A673 (cell line): ENCODE data around the gene SHC1. TPM values are rescaled to one million over a fixed set of nuclear protein-coding genes. Genes with fewer than 3 reads are reported as not detected.

Experiments used
- BruUV-seq: library from RNA; stranded (reverse); fragments of 400-500 nt; replicated peaks from 2 replicates; lab custom pipeline; 2021; lab: Mats Ljungman, UMichigan
- CTCF ChIA-PET: fragments of 300-600 bp; sonication (Branson Sonifier 250); formaldehyde crosslinking; loops from one replicate; lab custom pipeline; 2022; ENCODE audit warnings: antibody characterized with exemption; lab: Charles Lee
- POLR2A ChIA-PET: fragments of 300-600 bp; sonication (Branson Sonifier 250); formaldehyde crosslinking; loops from one replicate; lab custom pipeline; 2022; ENCODE audit warnings: antibody characterized with exemption; ENCODE audit not compliant: low non-redundant PET; lab: Charles Lee
- DNase-seq: peaks from one replicate; pipeline ENCODE4 v3.0.0-alpha.2; 2015; ENCODE audit warnings: low spot score
- H3K27ac ChIP-seq: fragments of 200-600 bp; sonication (generic); 2 replicates; pipeline ENCODE4 v1.5.1; 2016; ENCODE audit warnings: mixed run types, low read depth, mild to moderate bottlenecking, mixed read lengths, antibody characterized with exemption, low read length; ENCODE audit not compliant: poor library complexity, severe bottlenecking
- H3K27me3 ChIP-seq: fragments of 200-600 bp; sonication (generic); replicated peaks from 2 replicates; pipeline ENCODE4 v1.6.1; 2017; ENCODE audit warnings: mixed run types, low read depth, mild to moderate bottlenecking, mixed read lengths, antibody characterized with exemption, low read length; ENCODE audit not compliant: insufficient read depth, poor library complexity
- H3K36me3 ChIP-seq: fragments of 200-600 bp; sonication (generic); 2 replicates; pipeline ENCODE4 v1.6.1; 2016; ENCODE audit warnings: mixed run types, mild to moderate bottlenecking, mixed read lengths, antibody characterized with exemption, low read length; ENCODE audit not compliant: insufficient read depth, poor library complexity, severe bottlenecking
- H3K4me1 ChIP-seq: fragments of 200-600 bp; sonication (generic); 2 replicates; pipeline ENCODE4 v1.6.1; 2017; ENCODE audit warnings: mixed run types, mild to moderate bottlenecking, mixed read lengths, antibody characterized with exemption, low read length; ENCODE audit not compliant: insufficient read depth, poor library complexity, severe bottlenecking
- H3K4me3 ChIP-seq: fragments of 200-600 bp; sonication (generic); 2 replicates; pipeline ENCODE4 v1.5.1; 2016; ENCODE audit warnings: low read depth, mixed run types, mild to moderate bottlenecking, mixed read lengths, low read length; ENCODE audit not compliant: poor library complexity, severe bottlenecking
- H3K9me3 ChIP-seq: fragments of 200-600 bp; sonication (generic); 2 replicates; pipeline ENCODE4 v1.6.1; 2016; ENCODE audit warnings: mixed run types, low read depth, mild to moderate bottlenecking, mixed read lengths, antibody characterized with exemption, low read length; ENCODE audit not compliant: poor library complexity, severe bottlenecking
- EZH2 ChIP-seq: fragments of 200-600 bp; sonication (generic); IDR thresholded peaks from 2 replicates; pipeline ENCODE4 v1.6.1; 2017; ENCODE audit warnings: borderline replicate concordance, low read depth, mild to moderate bottlenecking, mixed read lengths, antibody characterized with exemption, low read length; ENCODE audit not compliant: poor library complexity, severe bottlenecking
- intact Hi-C: fragments of 100-400 bp; cut with micrococcal nuclease; formaldehyde crosslinking; loops from one replicate; pipeline ENCODE4 v1.10.0; 2022; ENCODE audit not compliant: unreplicated experiment
- total RNA-seq: library from RNA; stranded (reverse); gene quantifications from 2 replicates; pipeline ENCODE4 v1.2.3, GENCODE V29; 2021
- TF ChIP-seq, protein P1 (sequence below): fragments of 300-800, 200-600 bp; sonication (generic); conservative IDR thresholded peaks from 2 replicates; pipeline ENCODE4 v1.5.1; 2017; ENCODE audit warnings: low read depth, mild to moderate bottlenecking, antibody characterized with exemption, low read length, moderate library complexity, mixed read lengths

SHC1 gene
- total RNA-seq, 1 experiment from 2014 or later, result 204 TPM

DNA sequence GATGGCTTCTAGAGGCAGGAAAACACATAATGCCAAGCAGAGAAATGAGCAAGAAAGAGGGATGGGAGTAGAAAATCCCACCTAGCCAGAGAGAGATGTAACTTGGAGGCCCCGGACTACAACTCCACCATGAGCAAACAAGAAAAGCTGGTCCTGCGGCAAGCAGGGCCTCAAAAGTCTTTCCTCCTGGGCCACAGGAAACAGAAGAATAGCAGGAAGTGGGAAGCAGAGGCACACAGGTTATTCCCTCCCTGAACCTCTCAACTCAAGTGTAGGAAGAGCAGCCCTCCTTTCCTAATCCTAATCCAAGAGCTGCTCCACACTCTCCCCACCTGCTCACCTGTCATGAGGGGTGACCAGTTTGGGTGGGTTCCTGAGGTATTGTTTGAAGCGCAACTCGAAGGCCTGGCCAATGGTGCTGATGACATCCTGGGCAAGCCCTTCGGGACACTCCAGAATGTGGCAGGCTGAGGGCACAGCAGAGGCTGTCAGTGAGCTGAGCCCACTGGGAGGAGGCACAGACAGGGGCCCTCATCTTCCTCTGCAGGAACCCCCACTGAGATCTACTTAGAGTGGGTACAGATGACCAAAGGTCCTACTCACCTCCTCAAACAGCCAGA lies 3.1 kb downstream of the SHC1 start:
- POLR2A ChIA-PET, result no interaction called here
- CTCF ChIA-PET, result no interaction called here

DNA sequence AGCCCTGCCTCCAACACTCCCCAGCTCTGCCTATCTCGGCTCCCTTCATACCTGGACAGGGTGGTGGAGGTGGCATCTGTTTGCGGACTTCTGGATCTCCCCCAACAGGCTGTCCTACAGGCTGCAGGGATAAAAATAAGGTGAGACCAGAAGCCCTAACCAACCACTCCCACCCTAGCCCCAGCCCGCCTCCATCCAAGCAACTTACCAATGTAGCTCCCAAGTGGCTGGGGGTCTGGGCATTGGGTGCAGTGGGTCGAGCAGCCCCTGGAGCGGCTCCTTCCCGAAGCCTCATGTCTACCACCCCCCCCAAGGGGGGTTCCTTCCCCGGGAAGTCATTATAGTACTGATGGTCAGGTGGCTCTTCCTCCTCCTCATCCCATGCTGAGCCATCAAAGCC lies 4.4 kb downstream of the SHC1 start:
- Histone ChIP-seq H3K4me1 (peaks cover 34% of the 10 kb centered on the region), H3K36me3 (peaks cover 60% of the 10 kb centered on the region), H3K27me3 (no peaks in the 10 kb centered on the region), H3K27ac (no peak overlapping the region), H3K4me3 (no peak overlapping the region), H3K9me3 (no peaks in the 10 kb centered on the region)
- no peak for TF ChIP-seq EZH2
- TF ChIP-seq, protein P1, sequence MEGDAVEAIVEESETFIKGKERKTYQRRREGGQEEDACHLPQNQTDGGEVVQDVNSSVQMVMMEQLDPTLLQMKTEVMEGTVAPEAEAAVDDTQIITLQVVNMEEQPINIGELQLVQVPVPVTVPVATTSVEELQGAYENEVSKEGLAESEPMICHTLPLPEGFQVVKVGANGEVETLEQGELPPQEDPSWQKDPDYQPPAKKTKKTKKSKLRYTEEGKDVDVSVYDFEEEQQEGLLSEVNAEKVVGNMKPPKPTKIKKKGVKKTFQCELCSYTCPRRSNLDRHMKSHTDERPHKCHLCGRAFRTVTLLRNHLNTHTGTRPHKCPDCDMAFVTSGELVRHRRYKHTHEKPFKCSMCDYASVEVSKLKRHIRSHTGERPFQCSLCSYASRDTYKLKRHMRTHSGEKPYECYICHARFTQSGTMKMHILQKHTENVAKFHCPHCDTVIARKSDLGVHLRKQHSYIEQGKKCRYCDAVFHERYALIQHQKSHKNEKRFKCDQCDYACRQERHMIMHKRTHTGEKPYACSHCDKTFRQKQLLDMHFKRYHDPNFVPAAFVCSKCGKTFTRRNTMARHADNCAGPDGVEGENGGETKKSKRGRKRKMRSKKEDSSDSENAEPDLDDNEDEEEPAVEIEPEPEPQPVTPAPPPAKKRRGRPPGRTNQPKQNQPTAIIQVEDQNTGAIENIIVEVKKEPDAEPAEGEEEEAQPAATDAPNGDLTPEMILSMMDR, result no peak
- BruUV-seq, result no TSS peak
- POLR2A ChIA-PET, result no interaction called here
- CTCF ChIA-PET, result no interaction called here
- no peak for DNase-seq
- intact Hi-C loops, result no loop called here

More for the DNA sequence above, 3.1 kb downstream of the SHC1 start:
- H3K36me3 ChIP-seq, result peaks cover 59% of the 10 kb centered on the region
- no peaks in the 10 kb centered on the region for H3K27me3 ChIP-seq
- no peak overlapping the region for H3K4me3 ChIP-seq
- H3K9me3 ChIP-seq, result no peaks in the 10 kb centered on the region
- DNase-seq, result no peak
- TF ChIP-seq, protein P1, result no peak
- no peak for TF ChIP-seq EZH2
- H3K27ac ChIP-seq, result peak overlapping the region; percentile 96
- intact Hi-C loops, result no loop called here
- BruUV-seq, result no TSS peak
- H3K4me1 ChIP-seq, result peaks cover 44% of the 10 kb centered on the region

DNA sequence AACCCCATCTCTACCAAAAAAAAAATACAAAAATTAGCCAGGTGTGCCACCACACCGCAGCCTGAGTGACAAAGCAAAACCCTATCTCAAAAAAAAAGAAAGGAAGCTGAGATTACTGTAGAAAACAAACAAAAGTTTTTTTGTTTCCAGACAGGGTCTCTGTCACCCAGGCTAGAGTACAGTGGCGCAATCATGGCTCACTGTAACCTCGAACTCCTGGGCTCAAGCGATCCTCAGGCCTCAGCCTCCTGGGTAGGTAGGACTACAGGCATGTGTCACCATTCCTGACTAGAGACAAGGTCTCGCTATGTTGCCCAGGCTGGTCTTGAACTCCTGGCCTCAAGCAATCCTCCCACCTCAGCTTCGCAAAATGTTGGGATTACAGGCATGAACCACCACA lies 6.2 kb downstream of the SHC1 start:
- intact Hi-C loops, result loop anchor here (5.0 kb wide), 2 partner anchors 33 to 98 kb away; partner anchors contain the start of gene EFNA4
- Histone ChIP-seq H3K4me3 (no peak overlapping the region), H3K9me3 (no peaks in the 10 kb centered on the region), H3K27ac (no peak overlapping the region), H3K4me1 (peaks cover 34% of the 10 kb centered on the region), H3K36me3 (peaks cover 65% of the 10 kb centered on the region), H3K27me3 (no peaks in the 10 kb centered on the region)
- ChIA-PET POLR2A (interaction anchor here (0.6 kb wide), 1 partner anchor 9 kb away, joined by 3 read pairs; no protein-coding TSS in a partner anchor), CTCF (no interaction called here)
- BruUV-seq, result no TSS peak
- no peak for TF ChIP-seq EZH2
- TF ChIP-seq, protein P1, result no peak
- DNase-seq, result no peak
